Testis (tissue), 2 donors: Measurements from ENCODE around the gene TMEM92.
"Not testable (repeated sequence)": the region's sequence is repeated elsewhere in the genome, so short reads cannot be mapped to it uniquely, and the experiment has no call there.

Experiments used
- POLR2A ChIP-seq: fragments of 450-650 bp; IDR thresholded peaks from one replicate; pipeline ENCODE4 v1.6.1; 2017; ENCODE audit warnings: antibody characterized with exemption, mild to moderate bottlenecking, moderate library complexity
- TF ChIP-seq, protein P1 (sequence below), 3 experiments: fragments of 450-650 bp in 2 of 3; fragments of 200-600 bp in 1 of 3; sonication (generic) in 1 of 3; IDR thresholded peaks; one replicate each; pipeline ENCODE4 v1.5.1; 2016 to 2019; ENCODE audit warnings: antibody characterized with exemption in 3 of 3, mild to moderate bottlenecking in 2 of 3, moderate library complexity in 1 of 3

DNA sequence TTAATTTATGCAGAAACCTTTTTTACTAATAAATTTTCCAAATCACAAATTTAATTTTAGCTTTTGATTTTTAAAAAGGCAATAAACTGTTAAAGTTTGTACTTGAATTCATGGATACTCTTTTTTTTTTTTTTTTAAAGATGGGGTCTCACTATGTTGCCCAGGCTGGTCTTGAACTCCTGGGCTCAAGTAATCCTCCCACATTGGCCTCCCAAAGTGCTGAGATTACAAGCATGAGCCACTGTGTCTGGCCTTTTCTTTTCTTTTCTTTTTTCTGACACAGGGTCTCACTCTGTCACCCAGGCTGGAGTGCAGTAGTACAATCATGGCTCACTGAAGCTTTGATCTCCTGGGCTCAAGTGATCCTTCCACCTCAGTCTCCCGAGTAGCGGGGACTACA lies 42.4 kb downstream of the TMEM92 start:
- TF ChIP-seq, protein P1, sequence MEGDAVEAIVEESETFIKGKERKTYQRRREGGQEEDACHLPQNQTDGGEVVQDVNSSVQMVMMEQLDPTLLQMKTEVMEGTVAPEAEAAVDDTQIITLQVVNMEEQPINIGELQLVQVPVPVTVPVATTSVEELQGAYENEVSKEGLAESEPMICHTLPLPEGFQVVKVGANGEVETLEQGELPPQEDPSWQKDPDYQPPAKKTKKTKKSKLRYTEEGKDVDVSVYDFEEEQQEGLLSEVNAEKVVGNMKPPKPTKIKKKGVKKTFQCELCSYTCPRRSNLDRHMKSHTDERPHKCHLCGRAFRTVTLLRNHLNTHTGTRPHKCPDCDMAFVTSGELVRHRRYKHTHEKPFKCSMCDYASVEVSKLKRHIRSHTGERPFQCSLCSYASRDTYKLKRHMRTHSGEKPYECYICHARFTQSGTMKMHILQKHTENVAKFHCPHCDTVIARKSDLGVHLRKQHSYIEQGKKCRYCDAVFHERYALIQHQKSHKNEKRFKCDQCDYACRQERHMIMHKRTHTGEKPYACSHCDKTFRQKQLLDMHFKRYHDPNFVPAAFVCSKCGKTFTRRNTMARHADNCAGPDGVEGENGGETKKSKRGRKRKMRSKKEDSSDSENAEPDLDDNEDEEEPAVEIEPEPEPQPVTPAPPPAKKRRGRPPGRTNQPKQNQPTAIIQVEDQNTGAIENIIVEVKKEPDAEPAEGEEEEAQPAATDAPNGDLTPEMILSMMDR (IDR thresholded peaks at IDR 0.05): not testable (repeated sequence)
- not testable (repeated sequence) for TF ChIP-seq POLR2A
